GM13977 (cell line): Measurements from ENCODE around the gene GPRC5C.
"Not testable (repeated sequence)": the region's sequence is repeated elsewhere in the genome, so short reads cannot be mapped to it uniquely, and the experiment has no call there.

Source experiments
- DNase-seq: peaks from one replicate; pipeline ENCODE4 v3.0.0; 2012; ENCODE audit warnings: low spot score
- in situ Hi-C: fragments of 300-500 bp; cut with MboI; formaldehyde crosslinking; loops from one replicate; pipeline ENCODE4 v1.12.0; 2022; ENCODE audit warnings: low sequenced_read_pairs, low pct_unique_long_range_greater_than_20kb, mixed read lengths, inconsistent platforms; ENCODE audit not compliant: unreplicated experiment
- TF ChIP-seq, protein P1 (sequence below): IDR thresholded peaks from 2 replicates; pipeline ENCODE4 v1.5.1; 2012; ENCODE audit warnings: mild to moderate bottlenecking, control low read depth; ENCODE audit not compliant: insufficient read depth; ENCODE audit errors: extremely low read depth, missing control alignments

The GPRC5C gene

DNA sequence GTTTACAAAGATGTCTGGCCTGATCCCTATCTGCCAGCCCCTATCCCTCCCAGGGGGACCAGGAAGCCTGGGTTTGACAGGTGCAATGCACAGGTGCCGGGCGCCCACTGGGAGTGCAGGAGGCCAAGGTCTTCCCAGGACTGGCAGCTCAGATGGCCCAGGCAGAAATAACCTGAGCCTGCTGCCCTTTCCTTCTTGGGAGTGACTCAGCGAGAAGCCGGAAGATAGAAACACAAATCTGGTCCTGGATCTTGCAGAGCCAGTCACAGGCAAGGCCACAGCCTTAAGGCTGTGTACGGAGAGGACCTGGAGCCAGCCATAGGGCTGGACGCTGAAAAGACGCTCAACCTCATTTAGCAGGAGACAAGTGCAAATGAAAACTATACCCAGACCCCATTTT lies 36.9 kb upstream of the GPRC5C start:
- in situ Hi-C loops: no loop called here
- no peak for DNase-seq
- TF ChIP-seq, protein P1, sequence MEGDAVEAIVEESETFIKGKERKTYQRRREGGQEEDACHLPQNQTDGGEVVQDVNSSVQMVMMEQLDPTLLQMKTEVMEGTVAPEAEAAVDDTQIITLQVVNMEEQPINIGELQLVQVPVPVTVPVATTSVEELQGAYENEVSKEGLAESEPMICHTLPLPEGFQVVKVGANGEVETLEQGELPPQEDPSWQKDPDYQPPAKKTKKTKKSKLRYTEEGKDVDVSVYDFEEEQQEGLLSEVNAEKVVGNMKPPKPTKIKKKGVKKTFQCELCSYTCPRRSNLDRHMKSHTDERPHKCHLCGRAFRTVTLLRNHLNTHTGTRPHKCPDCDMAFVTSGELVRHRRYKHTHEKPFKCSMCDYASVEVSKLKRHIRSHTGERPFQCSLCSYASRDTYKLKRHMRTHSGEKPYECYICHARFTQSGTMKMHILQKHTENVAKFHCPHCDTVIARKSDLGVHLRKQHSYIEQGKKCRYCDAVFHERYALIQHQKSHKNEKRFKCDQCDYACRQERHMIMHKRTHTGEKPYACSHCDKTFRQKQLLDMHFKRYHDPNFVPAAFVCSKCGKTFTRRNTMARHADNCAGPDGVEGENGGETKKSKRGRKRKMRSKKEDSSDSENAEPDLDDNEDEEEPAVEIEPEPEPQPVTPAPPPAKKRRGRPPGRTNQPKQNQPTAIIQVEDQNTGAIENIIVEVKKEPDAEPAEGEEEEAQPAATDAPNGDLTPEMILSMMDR: no peak

DNA sequence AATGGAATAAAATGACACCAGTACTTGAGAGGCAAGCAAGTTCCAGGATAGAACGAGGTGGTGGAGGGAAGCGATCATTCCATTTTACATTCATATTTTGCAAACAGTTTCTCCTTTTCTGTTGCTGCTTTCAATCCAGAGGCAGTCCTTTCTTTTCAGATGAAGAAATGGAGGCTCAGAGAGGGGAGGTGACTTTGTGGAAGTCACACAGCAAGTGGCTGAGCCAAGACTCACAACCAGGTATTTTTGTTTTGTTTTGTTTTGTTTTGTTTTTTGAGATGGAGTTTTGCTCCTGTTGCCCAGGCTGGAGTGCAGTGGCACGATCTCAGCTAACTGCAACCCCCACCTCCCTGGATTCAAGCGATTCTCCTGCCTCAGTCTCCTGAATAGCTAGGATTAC lies 35.3 kb upstream of the GPRC5C start:
- no peak for DNase-seq
- in situ Hi-C loops: no loop called here
- TF ChIP-seq, protein P1: no peak

DNA sequence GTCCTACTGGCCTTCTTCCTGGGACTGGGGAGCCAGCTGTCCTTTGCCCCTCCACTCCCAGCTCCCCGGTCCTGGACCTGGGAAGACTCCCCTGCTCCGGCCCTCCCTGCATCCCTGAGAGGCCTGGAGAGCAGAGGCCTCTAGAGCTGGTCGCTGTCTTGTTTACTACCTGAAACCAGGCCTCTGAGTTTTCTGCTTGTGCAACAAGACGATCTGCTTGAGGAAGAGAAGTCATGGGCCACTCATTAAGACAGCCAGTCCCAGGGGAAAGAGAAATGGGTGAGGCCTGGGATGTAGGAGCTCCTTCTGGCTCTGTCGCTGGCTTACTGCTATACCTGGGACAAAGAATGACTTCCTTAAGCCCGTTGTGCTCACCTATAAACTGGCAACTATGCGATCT lies 29.8 kb upstream of the GPRC5C start:
- TF ChIP-seq, protein P1: no peak
- in situ Hi-C loops: no loop called here

DNA sequence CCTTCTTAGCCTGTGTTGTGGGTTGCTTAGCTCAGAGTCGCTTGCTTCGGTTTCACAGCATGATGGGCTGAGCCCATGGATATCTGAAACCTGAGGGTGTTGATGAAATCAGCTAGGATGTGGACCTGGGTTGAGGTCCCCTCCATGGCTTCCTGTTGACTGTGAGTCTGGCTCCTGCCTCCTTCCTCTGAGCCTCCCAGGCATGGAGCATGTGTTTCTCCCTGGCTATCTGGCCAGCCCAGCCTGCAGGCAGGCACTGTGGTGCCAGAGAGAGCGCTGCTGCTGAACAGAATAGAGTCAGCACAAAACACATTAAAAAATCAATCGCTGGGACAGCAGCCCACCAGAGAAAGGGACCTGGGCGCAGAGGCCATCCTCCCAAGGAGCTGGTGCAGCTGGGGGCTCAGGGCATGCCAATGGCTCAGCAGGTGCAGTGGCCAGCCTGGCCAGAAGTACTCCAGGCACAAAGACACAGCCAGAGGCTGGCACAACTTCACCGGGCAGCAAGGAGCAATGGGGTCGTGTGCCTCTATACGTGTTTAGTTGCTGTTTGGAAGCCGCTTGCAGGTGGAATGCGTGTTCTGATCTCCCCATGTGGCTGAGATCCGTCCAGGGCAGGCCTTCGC lies 28.3 kb upstream of the GPRC5C start:
- TF ChIP-seq, protein P1: no peak
- no peak for DNase-seq
- in situ Hi-C loops: no loop called here

More for the DNA sequence above, 29.8 kb upstream of the GPRC5C start:
- no peak for DNase-seq

DNA sequence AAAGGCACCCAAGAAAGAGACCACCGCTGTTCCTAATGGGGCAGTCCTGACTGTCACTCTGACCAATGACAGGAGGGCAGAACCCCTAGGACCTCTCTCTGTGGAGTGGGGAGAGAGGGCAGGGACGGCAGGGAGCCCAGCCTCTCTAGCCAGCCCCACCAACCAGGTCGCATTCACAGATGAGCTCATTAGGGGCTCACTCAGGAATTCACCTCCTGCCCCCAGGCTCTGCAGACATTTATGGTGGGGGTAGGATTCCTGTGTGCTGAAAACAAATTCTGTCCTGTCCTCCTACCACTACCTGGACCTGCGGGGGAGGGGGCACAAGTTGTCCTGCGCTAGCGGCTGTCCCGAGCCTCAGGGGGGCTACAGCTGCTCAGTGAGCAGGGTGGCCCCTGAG lies 27.7 kb upstream of the GPRC5C start:
- TF ChIP-seq, protein P1: no peak
- no peak for DNase-seq

DNA sequence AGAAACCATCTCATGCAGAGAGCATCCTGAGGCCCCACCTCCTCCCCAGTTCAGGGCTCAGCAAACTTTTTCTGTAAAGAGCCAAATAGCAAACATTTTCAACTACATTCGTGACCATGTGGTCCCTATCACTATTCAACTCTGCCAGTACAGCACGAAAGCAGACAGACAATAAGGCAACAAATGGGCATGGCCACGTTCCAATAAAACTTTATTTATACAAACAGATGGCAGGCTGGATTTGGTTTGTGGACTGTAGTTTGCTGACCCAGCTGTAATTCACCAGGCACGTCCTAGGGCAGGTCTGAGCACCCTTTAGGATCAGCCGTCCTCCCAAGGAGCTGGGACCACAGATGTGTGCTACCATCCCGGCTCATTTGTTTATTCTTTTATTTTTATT lies 27.1 kb upstream of the GPRC5C start:
- in situ Hi-C loops: no loop called here
- TF ChIP-seq, protein P1: no peak

More for the DNA sequence above, 27.7 kb upstream of the GPRC5C start:
- in situ Hi-C loops: no loop called here

DNA sequence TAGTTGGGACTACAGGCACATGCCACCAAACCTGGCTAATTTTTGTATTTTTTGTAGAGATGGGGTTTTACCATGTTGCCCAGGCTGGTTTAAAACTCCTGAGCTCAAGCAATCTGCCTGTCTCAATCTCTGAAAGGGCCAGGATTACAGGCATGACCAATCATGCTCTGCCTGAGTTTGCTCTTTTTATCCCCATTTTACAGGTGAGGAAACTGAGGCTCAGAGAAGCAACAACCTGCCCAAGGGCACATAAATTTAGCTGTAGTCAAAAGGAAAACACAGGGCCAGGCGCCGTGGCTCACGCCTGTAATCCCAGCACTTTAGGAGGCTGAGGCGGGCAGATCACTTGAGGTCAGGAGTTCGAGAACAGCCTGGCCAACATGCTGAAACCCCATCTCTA lies 26.6 kb upstream of the GPRC5C start:
- DNase-seq, in situ Hi-C loops: not testable (repeated sequence)

More for the DNA sequence above, 27.1 kb upstream of the GPRC5C start:
- no peak for DNase-seq
